Right ventricle myocardium inferior (tissue), 1 donor: Measurements from ENCODE around the gene MBTPS1. TPM values are rescaled to one million over a fixed set of nuclear protein-coding genes. Genes with fewer than 3 reads are reported as not detected.

ENCODE experiments used
- ATAC-seq: fragments of 200-7000 bp; cut with Tn5 transposase; one replicate; pipeline ENCODE4 v1.9.1; 2020; ENCODE audit warnings: mild to moderate bottlenecking, moderate library complexity
- DNase-seq: peaks from one replicate; pipeline ENCODE4 v3.0.0; 2021; ENCODE audit errors: missing footprints
- intact Hi-C: fragments of 100-400 bp; cut with DNase I; formaldehyde crosslinking; loops from one replicate; pipeline ENCODE4 v1.11.0; 2022
- total RNA-seq: library from RNA; stranded (reverse); fragmentation: NEBNext Ultra II Directional; extraction: Animal tissue kit (Norgen Biotek cat#: 25700); gene quantifications from one replicate; pipeline ENCODE4 v1.2.1, GENCODE V29; 2021
- donor health status: DM: no; HTN: yes; CAD: no; lungs with severe emphysema.

Gene MBTPS1
- total RNA-seq, 1 donor from 2014 or later: 70.2 TPM

- no peak for ATAC-seq
- no peak for DNase-seq
- intact Hi-C loops: loop anchor here (1.0 to 5.0 kb wide), 2 partner anchors 96 to 237 kb away; partner anchors contain the start of gene NECAB2
Observed at GRCh38 chr16:84063980-84064379, 52.8 kb downstream of the MBTPS1 start.

DNA sequence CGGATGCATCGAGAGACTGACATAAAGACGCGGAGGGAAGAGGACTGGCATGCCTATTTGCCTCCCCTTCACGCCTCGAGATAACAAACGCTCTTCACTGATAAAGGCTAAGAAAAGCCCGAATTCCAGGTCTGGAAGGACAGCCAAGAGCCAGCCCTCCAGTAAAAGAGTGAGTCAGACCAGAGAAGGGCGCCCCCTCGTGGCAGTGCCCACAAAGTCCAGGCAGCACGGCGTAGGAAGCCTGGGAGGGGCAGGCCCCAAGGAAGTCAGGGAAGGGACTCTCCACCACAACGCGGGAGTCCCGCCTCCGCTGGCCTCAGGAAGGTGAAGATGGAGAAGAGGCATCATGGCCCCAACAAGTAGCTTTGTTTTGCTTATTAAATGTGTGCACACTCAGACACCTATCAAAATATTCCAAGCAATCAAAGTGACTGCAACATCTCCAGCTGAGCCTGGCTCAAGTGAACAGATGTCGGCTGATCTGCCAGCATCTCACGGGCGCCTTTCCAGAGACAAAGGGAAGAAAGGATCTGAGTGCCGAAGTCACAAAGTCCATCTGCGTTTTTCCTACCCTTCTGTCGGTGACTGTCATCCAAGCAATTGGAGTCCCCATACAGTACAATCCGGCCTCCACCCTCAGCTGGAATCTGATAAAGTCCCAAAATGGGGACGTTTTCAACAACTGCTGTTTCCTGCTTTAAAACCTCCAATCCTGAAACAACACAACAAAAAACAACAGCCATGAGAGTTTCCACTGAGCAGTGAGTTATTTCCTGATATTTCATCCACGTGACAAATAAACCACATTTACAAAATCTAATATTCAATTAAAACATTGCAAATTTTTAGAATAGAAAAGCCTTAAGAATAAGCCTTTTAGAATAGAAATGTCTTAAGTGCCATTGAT lies 53.8 kb downstream of the MBTPS1 start:
- ATAC-seq: peak; percentile 82
- intact Hi-C loops: loop anchor here (1.0 to 5.0 kb wide), 2 partner anchors 95 to 236 kb away; partner anchors contain the start of gene NECAB2
- DNase-seq: peak; percentile 91

GRCh38 chr16:84061236-84061819 lies 55.4 kb downstream of the MBTPS1 start:
- no peak for ATAC-seq
- DNase-seq: no peak
- intact Hi-C loops: loop anchor here (5.0 kb wide), 1 partner anchor 234 kb away; no protein-coding TSS in a partner anchor

DNA sequence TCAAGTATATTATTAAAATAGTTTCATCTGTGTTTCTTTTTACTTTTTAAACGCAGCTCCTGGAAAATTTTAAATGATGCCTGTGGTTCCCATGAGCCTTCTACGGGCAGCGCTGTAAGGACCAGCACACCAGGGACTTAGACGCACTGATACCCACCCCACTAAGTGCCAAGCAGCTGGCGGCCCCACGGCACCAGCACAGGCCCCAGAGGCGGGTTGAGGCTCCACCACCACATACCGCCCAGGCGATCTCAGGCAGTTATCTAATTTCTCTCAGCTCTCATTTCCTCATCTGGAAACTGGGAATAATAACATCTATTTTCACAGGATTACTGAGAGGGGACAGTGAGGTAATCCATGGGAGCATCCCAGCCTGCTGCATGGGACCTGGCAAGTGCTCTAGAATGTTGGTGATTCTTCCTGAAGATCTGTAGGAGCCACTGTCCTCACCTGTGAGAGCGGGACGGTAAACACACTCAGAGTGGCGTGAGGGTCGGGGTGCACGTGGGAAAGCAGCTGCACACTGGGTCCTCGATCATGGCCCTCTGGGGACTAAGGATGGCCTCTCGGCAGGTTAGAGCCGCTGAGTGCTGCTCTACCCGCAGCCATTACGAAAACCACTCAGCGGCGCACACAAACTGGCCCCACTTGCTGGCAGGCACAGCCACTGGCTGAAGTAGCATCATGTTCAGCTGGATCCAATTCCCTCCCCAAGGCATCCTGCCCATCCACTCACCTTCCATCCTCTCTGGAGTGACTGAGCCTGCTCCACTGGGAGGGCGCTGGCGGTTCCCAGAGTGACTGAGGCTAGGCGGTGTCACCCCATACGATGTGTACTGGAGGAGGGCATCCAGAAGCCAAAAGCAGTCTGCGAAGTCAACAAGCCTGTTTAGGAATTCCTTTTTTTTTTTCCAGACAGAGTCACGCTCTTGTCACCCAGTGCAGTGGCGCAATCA lies 56.5 kb downstream of the MBTPS1 start:
- no peak for DNase-seq
- no peak for ATAC-seq
- intact Hi-C loops: loop anchor here (5.0 kb wide), 2 partner anchors 158 to 233 kb away; no protein-coding TSS in a partner anchor

DNA sequence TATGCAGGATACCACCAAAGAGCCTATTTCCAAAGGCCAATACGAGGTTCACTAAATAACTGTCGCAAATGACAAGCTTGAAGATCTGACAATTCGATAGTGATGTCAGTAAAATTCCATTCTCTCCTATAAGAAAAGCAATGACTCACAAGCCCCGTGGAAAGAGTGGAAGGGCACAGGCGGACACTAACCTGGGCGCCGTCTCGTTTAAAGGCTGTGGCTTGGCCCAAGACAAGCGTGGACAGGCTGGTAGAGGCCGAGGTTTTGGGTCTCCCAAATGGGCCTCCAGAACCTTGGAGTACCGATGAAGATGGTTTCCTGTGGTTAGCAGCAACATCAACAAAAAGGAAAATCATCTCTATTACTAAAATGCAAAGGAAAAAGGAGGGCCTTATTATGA lies 57.6 kb downstream of the MBTPS1 start:
- no peak for ATAC-seq
- DNase-seq: no peak
- intact Hi-C loops: loop anchor here (5.0 kb wide), 1 partner anchor 157 kb away; no protein-coding TSS in a partner anchor

DNA sequence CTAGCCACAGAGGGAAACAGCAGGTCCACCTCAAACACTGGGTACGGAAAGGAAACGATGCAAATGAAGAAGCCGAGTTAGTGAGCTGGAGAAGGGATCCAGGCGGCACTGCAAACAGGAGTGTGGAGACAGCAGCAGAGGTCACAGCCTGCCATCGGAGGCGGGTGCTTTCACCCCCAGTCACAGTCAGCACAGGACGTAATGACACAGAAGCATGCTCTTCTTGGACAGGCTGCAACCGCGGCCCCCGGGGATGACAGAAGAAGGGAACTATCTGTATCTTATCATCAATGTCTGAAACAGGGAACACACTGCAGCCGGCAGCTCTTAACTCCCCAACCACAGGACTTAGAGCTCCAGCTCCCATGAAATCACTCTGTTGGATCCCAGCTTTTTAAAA lies 58.1 kb downstream of the MBTPS1 start:
- DNase-seq (no peak), ATAC-seq (peak; percentile 80)
- intact Hi-C loops: loop anchor here (5.0 kb wide), 1 partner anchor 156 kb away; no protein-coding TSS in a partner anchor

GRCh38 chr16:84058211-84058610 lies 58.5 kb downstream of the MBTPS1 start:
- ATAC-seq: no peak
- DNase-seq: no peak
- intact Hi-C loops: loop anchor here (5.0 kb wide), 1 partner anchor 156 kb away; no protein-coding TSS in a partner anchor

DNA sequence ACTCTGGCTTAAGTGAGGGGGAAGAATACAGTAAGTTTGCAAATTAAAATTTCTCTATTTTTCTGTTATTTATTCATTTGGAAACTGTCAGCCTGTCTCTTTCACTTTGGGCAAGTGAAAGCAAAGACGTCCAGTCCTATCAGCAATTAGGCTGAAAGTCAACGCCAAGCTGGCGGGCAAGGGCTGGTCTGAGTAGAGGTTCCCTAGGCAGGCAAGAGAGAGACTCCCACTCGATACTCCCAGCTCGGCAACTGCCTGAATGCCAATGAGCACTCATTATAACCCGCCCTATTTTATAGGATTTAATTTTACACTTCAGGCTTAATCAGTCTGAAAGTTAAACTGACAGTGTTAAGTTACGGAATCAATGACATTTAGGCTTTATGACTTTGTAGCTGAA lies 59.8 kb downstream of the MBTPS1 start:
- intact Hi-C loops: loop anchor here (5.0 kb wide), 1 partner anchor 155 kb away; no protein-coding TSS in a partner anchor
- peak; percentile 43 for ATAC-seq

GRCh38 chr16:84055801-84056634 lies 60.7 kb downstream of the MBTPS1 start:
- DNase-seq (no peak), ATAC-seq (no peak)
- intact Hi-C loops: loop anchor here (5.0 kb wide), 1 partner anchor 154 kb away; no protein-coding TSS in a partner anchor

More for the DNA sequence above, 59.8 kb downstream of the MBTPS1 start:
- no peak for DNase-seq

DNA sequence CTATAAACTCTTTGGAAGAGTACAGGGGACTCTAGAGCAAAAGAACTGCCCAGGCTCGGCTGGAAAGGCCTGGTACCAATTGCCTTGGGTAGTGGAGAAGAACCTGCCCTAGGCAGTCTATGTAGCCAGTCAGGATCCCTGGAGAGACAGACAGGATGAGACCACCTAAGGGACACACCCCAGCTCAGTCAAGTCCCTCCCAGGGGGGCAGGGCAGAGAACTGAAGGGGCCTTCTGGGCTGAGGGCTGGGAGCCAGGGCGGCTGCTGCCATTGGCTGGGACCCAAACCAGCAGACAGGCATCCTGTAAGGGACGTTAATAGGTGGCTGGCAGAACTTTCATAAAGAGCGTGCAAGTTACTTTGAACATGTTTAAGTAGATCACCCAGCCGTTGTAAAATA lies 61.4 kb downstream of the MBTPS1 start:
- DNase-seq: no peak
- ATAC-seq: peak; percentile 69
- intact Hi-C loops: loop anchor here (5.0 kb wide), 1 partner anchor 153 kb away; no protein-coding TSS in a partner anchor

GRCh38 chr16:84054916-84055315 lies 61.8 kb downstream of the MBTPS1 start:
- no peak for DNase-seq
- intact Hi-C loops: loop anchor here (5.0 kb wide), 1 partner anchor 153 kb away; no protein-coding TSS in a partner anchor

GRCh38 chr16:84054271-84054670 lies 62.5 kb downstream of the MBTPS1 start:
- ATAC-seq: no peak
- DNase-seq: no peak
- intact Hi-C loops: no loop called here

More at GRCh38 chr16:84054916-84055315, 61.8 kb downstream of the MBTPS1 start:
- ATAC-seq: no peak

GRCh38 chr16:84053237-84053636 lies 63.5 kb downstream of the MBTPS1 start:
- intact Hi-C loops: no loop called here
- no peak for DNase-seq
- no peak for ATAC-seq

GRCh38 chr16:84052071-84052622 lies 64.6 kb downstream of the MBTPS1 start:
- DNase-seq (no peak), ATAC-seq (peak; percentile 30)
- intact Hi-C loops: no loop called here

GRCh38 chr16:84050316-84050715 lies 66.4 kb downstream of the MBTPS1 start:
- ATAC-seq (no peak), DNase-seq (no peak)
- intact Hi-C loops: no loop called here

GRCh38 chr16:84049403-84050060 lies 67.2 kb downstream of the MBTPS1 start:
- DNase-seq: no peak
- intact Hi-C loops: no loop called here
- ATAC-seq: no peak

GRCh38 chr16:84048871-84049270 lies 67.9 kb downstream of the MBTPS1 start:
- peak; percentile 45 for DNase-seq
- no peak for ATAC-seq
- intact Hi-C loops: no loop called here
